ENCODE measurements around the gene DSE.
A peak's percentile ranks its signal among the peaks of the same experiment; 100 is the strongest.

The DSE gene

GRCh38 chr6:116371918-116372209 lies 1.1 kb downstream of the DSE start:
- H3K4me1 ChIP-seq (ENCODE audit: control insufficient read depth, insufficient read depth, low read length), result no peaks in the 10 kb centered on the region
- no peaks in the 10 kb centered on the region for H3K27me3 ChIP-seq (ENCODE audit: control insufficient read depth, insufficient read depth, low read length, poor library complexity, severe bottlenecking)
- H3K9me3 ChIP-seq (ENCODE audit: control insufficient read depth, low read length), result no peaks in the 10 kb centered on the region
- H3K4me3 ChIP-seq (ENCODE audit: insufficient read depth, low read depth, low read length), result peak overlapping the region; percentile 66
- H3K36me3 ChIP-seq (ENCODE audit: control insufficient read depth, insufficient read depth, low read length), result no peaks in the 10 kb centered on the region
- H3K27ac ChIP-seq (ENCODE audit: insufficient read depth, low read depth, low read length, poor library complexity, severe bottlenecking), result no peak overlapping the region
- WGBS, 2 experiments, result 48 to 56% methylated on average over 6 to 7 of the region's 8 CpGs

GRCh38 chr6:116373300-116373699 lies 2.6 kb downstream of the DSE start:
- H3K4me1 ChIP-seq (ENCODE audit: control insufficient read depth, insufficient read depth, low read length), result no peaks in the 10 kb centered on the region
- no peaks in the 10 kb centered on the region for H3K36me3 ChIP-seq (ENCODE audit: control insufficient read depth, insufficient read depth, low read length)
- WGBS, 2 experiments, result 95 to 96% methylated on average over 6 of the region's 6 CpGs
- no peaks in the 10 kb centered on the region for H3K9me3 ChIP-seq (ENCODE audit: control insufficient read depth, low read length)
- no peaks in the 10 kb centered on the region for H3K27me3 ChIP-seq (ENCODE audit: control insufficient read depth, insufficient read depth, low read length, poor library complexity, severe bottlenecking)
- no peak overlapping the region for H3K27ac ChIP-seq (ENCODE audit: insufficient read depth, low read depth, low read length, poor library complexity, severe bottlenecking)
- H3K4me3 ChIP-seq (ENCODE audit: insufficient read depth, low read depth, low read length), result no peak overlapping the region

- no peaks in the 10 kb centered on the region for H3K9me3 ChIP-seq (ENCODE audit: control insufficient read depth, low read length)
- H3K4me3 ChIP-seq (ENCODE audit: insufficient read depth, low read depth, low read length), result no peak overlapping the region
- H3K4me1 ChIP-seq (ENCODE audit: control insufficient read depth, insufficient read depth, low read length), result no peaks in the 10 kb centered on the region
- H3K27me3 ChIP-seq (ENCODE audit: control insufficient read depth, insufficient read depth, low read length, poor library complexity, severe bottlenecking), result no peaks in the 10 kb centered on the region
- H3K36me3 ChIP-seq (ENCODE audit: control insufficient read depth, insufficient read depth, low read length), result no peaks in the 10 kb centered on the region
- WGBS, 2 experiments, result 100% methylated on average over 1 of the region's 1 CpG; no CpG with 5 or more reads in 1 of the 2 experiments
- no peak overlapping the region for H3K27ac ChIP-seq (ENCODE audit: insufficient read depth, low read depth, low read length, poor library complexity, severe bottlenecking)
Measured at GRCh38 chr6:116373940-116374339, 3.2 kb downstream of the DSE start.

- H3K9me3 ChIP-seq (ENCODE audit: control insufficient read depth, low read length), result no peaks in the 10 kb centered on the region
- no peak overlapping the region for H3K4me3 ChIP-seq (ENCODE audit: insufficient read depth, low read depth, low read length)
- no peak overlapping the region for H3K27ac ChIP-seq (ENCODE audit: insufficient read depth, low read depth, low read length, poor library complexity, severe bottlenecking)
- WGBS, 2 experiments, result 92 to 95% methylated on average over 4 to 5 of the region's 5 CpGs
- no peaks in the 10 kb centered on the region for H3K27me3 ChIP-seq (ENCODE audit: control insufficient read depth, insufficient read depth, low read length, poor library complexity, severe bottlenecking)
- H3K4me1 ChIP-seq (ENCODE audit: control insufficient read depth, insufficient read depth, low read length), result no peaks in the 10 kb centered on the region
- no peaks in the 10 kb centered on the region for H3K36me3 ChIP-seq (ENCODE audit: control insufficient read depth, insufficient read depth, low read length)
Measured at GRCh38 chr6:116374586-116374985, 3.8 kb downstream of the DSE start.

GRCh38 chr6:116375262-116375661 lies 4.5 kb downstream of the DSE start:
- 67 to 95% methylated on average over 1 to 2 of the region's 2 CpGs for WGBS, 2 experiments
- no peak overlapping the region for H3K27ac ChIP-seq (ENCODE audit: insufficient read depth, low read depth, low read length, poor library complexity, severe bottlenecking)
- H3K9me3 ChIP-seq (ENCODE audit: control insufficient read depth, low read length), result no peaks in the 10 kb centered on the region
- H3K36me3 ChIP-seq (ENCODE audit: control insufficient read depth, insufficient read depth, low read length), result no peaks in the 10 kb centered on the region
- no peaks in the 10 kb centered on the region for H3K4me1 ChIP-seq (ENCODE audit: control insufficient read depth, insufficient read depth, low read length)
- H3K4me3 ChIP-seq (ENCODE audit: insufficient read depth, low read depth, low read length), result no peak overlapping the region
- no peaks in the 10 kb centered on the region for H3K27me3 ChIP-seq (ENCODE audit: control insufficient read depth, insufficient read depth, low read length, poor library complexity, severe bottlenecking)

- Histone ChIP-seq H3K27ac (ENCODE audit: insufficient read depth, low read depth, low read length, poor library complexity, severe bottlenecking) (no peak overlapping the region), H3K36me3 (ENCODE audit: control insufficient read depth, insufficient read depth, low read length) (no peaks in the 10 kb centered on the region), H3K27me3 (ENCODE audit: control insufficient read depth, insufficient read depth, low read length, poor library complexity, severe bottlenecking) (no peaks in the 10 kb centered on the region), H3K4me3 (ENCODE audit: insufficient read depth, low read depth, low read length) (no peak overlapping the region), H3K4me1 (ENCODE audit: control insufficient read depth, insufficient read depth, low read length) (no peaks in the 10 kb centered on the region), H3K9me3 (ENCODE audit: control insufficient read depth, low read length) (no peaks in the 10 kb centered on the region)
- WGBS, 2 experiments, result 80 to 82% methylated on average over 4 of the region's 4 CpGs
Measured at GRCh38 chr6:116376149-116376548, 5.4 kb downstream of the DSE start.

- Histone ChIP-seq H3K27me3 (ENCODE audit: control insufficient read depth, insufficient read depth, low read length, poor library complexity, severe bottlenecking) (no peaks in the 10 kb centered on the region), H3K4me1 (ENCODE audit: control insufficient read depth, insufficient read depth, low read length) (no peaks in the 10 kb centered on the region), H3K4me3 (ENCODE audit: insufficient read depth, low read depth, low read length) (no peak overlapping the region), H3K27ac (ENCODE audit: insufficient read depth, low read depth, low read length, poor library complexity, severe bottlenecking) (no peak overlapping the region), H3K9me3 (ENCODE audit: control insufficient read depth, low read length) (no peaks in the 10 kb centered on the region), H3K36me3 (ENCODE audit: control insufficient read depth, insufficient read depth, low read length) (no peaks in the 10 kb centered on the region)
Measured at GRCh38 chr6:116379764-116380163, 9.0 kb downstream of the DSE start.

- no peaks in the 10 kb centered on the region for H3K9me3 ChIP-seq (ENCODE audit: control insufficient read depth, low read length)
- 92 to 95% methylated on average over 1 of the region's 1 CpG for WGBS, 2 experiments
- H3K4me1 ChIP-seq (ENCODE audit: control insufficient read depth, insufficient read depth, low read length), result no peaks in the 10 kb centered on the region
- H3K27me3 ChIP-seq (ENCODE audit: control insufficient read depth, insufficient read depth, low read length, poor library complexity, severe bottlenecking), result no peaks in the 10 kb centered on the region
- H3K4me3 ChIP-seq (ENCODE audit: insufficient read depth, low read depth, low read length), result no peak overlapping the region
- H3K27ac ChIP-seq (ENCODE audit: insufficient read depth, low read depth, low read length, poor library complexity, severe bottlenecking), result no peak overlapping the region
- H3K36me3 ChIP-seq (ENCODE audit: control insufficient read depth, insufficient read depth, low read length), result no peaks in the 10 kb centered on the region
Measured at GRCh38 chr6:116380346-116380745, 9.6 kb downstream of the DSE start.

- H3K4me3 ChIP-seq (ENCODE audit: insufficient read depth, low read depth, low read length), result no peak overlapping the region
- H3K27ac ChIP-seq (ENCODE audit: insufficient read depth, low read depth, low read length, poor library complexity, severe bottlenecking), result no peak overlapping the region
- no peaks in the 10 kb centered on the region for H3K9me3 ChIP-seq (ENCODE audit: control insufficient read depth, low read length)
- no peaks in the 10 kb centered on the region for H3K4me1 ChIP-seq (ENCODE audit: control insufficient read depth, insufficient read depth, low read length)
- H3K36me3 ChIP-seq (ENCODE audit: control insufficient read depth, insufficient read depth, low read length), result no peaks in the 10 kb centered on the region
- no peaks in the 10 kb centered on the region for H3K27me3 ChIP-seq (ENCODE audit: control insufficient read depth, insufficient read depth, low read length, poor library complexity, severe bottlenecking)
- WGBS, 2 experiments, result 82 to 84% methylated on average over 3 of the region's 3 CpGs
Measured at GRCh38 chr6:116381000-116381399, 10.3 kb downstream of the DSE start.

GRCh38 chr6:116382587-116382986 lies 11.8 kb downstream of the DSE start:
- H3K4me1 ChIP-seq (ENCODE audit: control insufficient read depth, insufficient read depth, low read length), result no peaks in the 10 kb centered on the region
- no peak overlapping the region for H3K27ac ChIP-seq (ENCODE audit: insufficient read depth, low read depth, low read length, poor library complexity, severe bottlenecking)
- no peaks in the 10 kb centered on the region for H3K36me3 ChIP-seq (ENCODE audit: control insufficient read depth, insufficient read depth, low read length)
- WGBS, 2 experiments, result 94 to 100% methylated on average over 1 of the region's 1 CpG
- no peak overlapping the region for H3K4me3 ChIP-seq (ENCODE audit: insufficient read depth, low read depth, low read length)
- no peaks in the 10 kb centered on the region for H3K27me3 ChIP-seq (ENCODE audit: control insufficient read depth, insufficient read depth, low read length, poor library complexity, severe bottlenecking)
- no peaks in the 10 kb centered on the region for H3K9me3 ChIP-seq (ENCODE audit: control insufficient read depth, low read length)

- no peaks in the 10 kb centered on the region for H3K9me3 ChIP-seq (ENCODE audit: control insufficient read depth, low read length)
- no peaks in the 10 kb centered on the region for H3K27me3 ChIP-seq (ENCODE audit: control insufficient read depth, insufficient read depth, low read length, poor library complexity, severe bottlenecking)
- no peaks in the 10 kb centered on the region for H3K36me3 ChIP-seq (ENCODE audit: control insufficient read depth, insufficient read depth, low read length)
- H3K27ac ChIP-seq (ENCODE audit: insufficient read depth, low read depth, low read length, poor library complexity, severe bottlenecking), result no peak overlapping the region
- WGBS, 2 experiments, result 95 to 98% methylated on average over 3 of the region's 3 CpGs
- H3K4me1 ChIP-seq (ENCODE audit: control insufficient read depth, insufficient read depth, low read length), result no peaks in the 10 kb centered on the region
- H3K4me3 ChIP-seq (ENCODE audit: insufficient read depth, low read depth, low read length), result no peak overlapping the region
Measured at GRCh38 chr6:116384727-116385458, 14.1 kb downstream of the DSE start.
